OCI-LY1 (cell line): ENCODE measurements around the gene DFFA.

ENCODE experiments used
- H2AFZ ChIP-seq: fragments of 200-600 bp; sonication (generic), shearing (Covaris generic); 2 replicates; pipeline ENCODE4 v1.6.0; 2014; ENCODE audit warnings: antibody characterized with exemption, mild to moderate bottlenecking, low read length
- H3F3A ChIP-seq: fragments of 200-600 bp; sonication (generic), shearing (Covaris generic); 2 replicates; pipeline ENCODE4 v1.6.0; 2014; ENCODE audit warnings: mild to moderate bottlenecking, antibody characterized with exemption, low read length, moderate library complexity; ENCODE audit not compliant: insufficient read depth
- H3K27ac ChIP-seq: fragments of 200-600 bp; sonication (generic); 2 replicates; pipeline ENCODE4 v1.5.1; 2014; ENCODE audit warnings: low read length, mixed run types, mild to moderate bottlenecking, low read depth; ENCODE audit not compliant: poor library complexity, severe bottlenecking
- H3K27me3 ChIP-seq: fragments of 200-600 bp; sonication (generic); 2 replicates; pipeline ENCODE4 v1.6.0; 2014; ENCODE audit warnings: antibody characterized with exemption, mild to moderate bottlenecking, low read length, moderate library complexity; ENCODE audit not compliant: insufficient read depth
- H3K36me3 ChIP-seq: fragments of 200-600 bp; sonication (generic); 2 replicates; pipeline ENCODE4 v1.6.1; 2014; ENCODE audit warnings: mild to moderate bottlenecking, antibody characterized with exemption, low read length, moderate library complexity, mixed read lengths; ENCODE audit not compliant: insufficient read depth
- H3K4me1 ChIP-seq: fragments of 200-600 bp; sonication (generic); 2 replicates; pipeline ENCODE4 v1.5.1; 2014; ENCODE audit warnings: mild to moderate bottlenecking, low read length, moderate library complexity; ENCODE audit not compliant: insufficient read depth, severe bottlenecking
- H3K4me2 ChIP-seq: fragments of 200-600 bp; sonication (generic), shearing (Covaris generic); 2 replicates; pipeline ENCODE4 v1.6.1; 2014; ENCODE audit warnings: low read length
- H3K4me3 ChIP-seq: fragments of 200-600 bp; sonication (generic); 2 replicates; pipeline ENCODE4 v1.5.1; 2014; ENCODE audit warnings: low read length, low read depth, mild to moderate bottlenecking, mixed read lengths; ENCODE audit not compliant: poor library complexity, severe bottlenecking
- H3K79me2 ChIP-seq: fragments of 200-600 bp; shearing (Covaris generic); 2 replicates; pipeline ENCODE4 v1.6.1; 2016; ENCODE audit warnings: mixed run types, low read length, mixed read lengths; ENCODE audit not compliant: insufficient read depth
- H3K9ac ChIP-seq: fragments of 200-600 bp; sonication (generic), shearing (Covaris generic); 2 replicates; pipeline ENCODE4 v1.6.1; 2014; ENCODE audit warnings: mild to moderate bottlenecking, low read length, mixed read lengths
- H3K9me2 ChIP-seq: fragments of 200-600 bp; sonication (generic), shearing (Covaris generic); 2 replicates; pipeline ENCODE4 v1.6.1; 2014; ENCODE audit warnings: low read depth, mild to moderate bottlenecking, low read length, mixed read lengths
- H3K9me3 ChIP-seq: fragments of 200-600 bp; shearing (Covaris generic); 2 replicates; pipeline ENCODE4 v1.6.1; 2014; ENCODE audit warnings: low read length, mixed read lengths
- H4K20me1 ChIP-seq: fragments of 200-600 bp; sonication (generic), shearing (Covaris generic); 2 replicates; pipeline ENCODE4 v1.6.0; 2016; ENCODE audit warnings: mild to moderate bottlenecking, low read length; ENCODE audit not compliant: insufficient read depth
- CTCF ChIP-seq: fragments of 200-600 bp; sonication (generic), shearing (Covaris generic); IDR thresholded peaks from 2 replicates; pipeline ENCODE4 v1.5.1; 2017; ENCODE audit warnings: mild to moderate bottlenecking, antibody characterized with exemption, low read length, moderate library complexity, mixed read lengths
- EZH2 ChIP-seq: fragments of 200-600 bp; sonication (generic), shearing (Covaris generic); IDR thresholded peaks from 2 replicates; pipeline ENCODE4 v1.8.0; 2017; ENCODE audit warnings: borderline replicate concordance, mixed run types, mild to moderate bottlenecking, antibody characterized with exemption, low read length, moderate library complexity, mixed read lengths

The DFFA gene

GRCh38 chr1:10450836-10451235, 21.5 kb downstream of the DFFA start:
- Histone ChIP-seq H3K4me2 (no peak overlapping the region), H3K27me3 (no peaks in the 10 kb centered on the region), H3K36me3 (no peaks in the 10 kb centered on the region; the same call in 1 of the 2 replicates), H3F3A (no peaks in the 10 kb centered on the region), H2AFZ (no peak overlapping the region), H3K79me2 (no peaks in the 10 kb centered on the region), H4K20me1 (no peaks in the 10 kb centered on the region), H3K9ac (no peak overlapping the region), H3K4me1 (no peaks in the 10 kb centered on the region), H3K9me3 (no peaks in the 10 kb centered on the region), H3K27ac (no peak overlapping the region), H3K9me2 (no peaks in the 10 kb centered on the region), H3K4me3 (no peak overlapping the region)
- TF ChIP-seq CTCF = no peak
- no peak for TF ChIP-seq EZH2

GRCh38 chr1:10450156-10450814, 22.0 kb downstream of the DFFA start:
- H4K20me1 ChIP-seq = no peaks in the 10 kb centered on the region
- no peak for TF ChIP-seq EZH2
- no peaks in the 10 kb centered on the region for H3K27me3 ChIP-seq
- H3K9me3 ChIP-seq = no peaks in the 10 kb centered on the region
- no peak overlapping the region for H3K4me2 ChIP-seq
- H3K9me2 ChIP-seq = no peaks in the 10 kb centered on the region
- no peaks in the 10 kb centered on the region for H3K79me2 ChIP-seq
- H3K36me3 ChIP-seq = no peaks in the 10 kb centered on the region; the same call in 1 of the 2 replicates
- no peak overlapping the region for H2AFZ ChIP-seq
- no peak overlapping the region for H3K4me3 ChIP-seq
- H3K27ac ChIP-seq = no peak overlapping the region
- no peak overlapping the region for H3K9ac ChIP-seq
- H3F3A ChIP-seq = no peaks in the 10 kb centered on the region
- H3K4me1 ChIP-seq = no peaks in the 10 kb centered on the region

GRCh38 chr1:10449751-10450150, 22.6 kb downstream of the DFFA start, which contains the start of gene CORT:
CORT (plus strand) TSS chr1:10450031; CDS start chr1:10450224, 193 bp downstream.
- TF ChIP-seq CTCF (no peak), EZH2 (no peak)
- no peak within 1 kb of the TSS for H3K4me2 ChIP-seq
- no peaks in the 10 kb centered on the region for H3K9me3 ChIP-seq
- H3K4me1 ChIP-seq = no peaks in the 10 kb centered on the region
- no peak within 1 kb of the TSS for H3K4me3 ChIP-seq
- H3K36me3 ChIP-seq = no peaks in the 10 kb centered on the region
- H4K20me1 ChIP-seq = no peaks in the 10 kb centered on the region
- H3K9ac ChIP-seq = no peak within 1 kb of the TSS
- H3K27me3 ChIP-seq = no peaks in the 10 kb centered on the region
- no peak within 1 kb of the TSS for H3K27ac ChIP-seq
- no peak within 1 kb of the TSS for H2AFZ ChIP-seq
- no peaks in the 10 kb centered on the region for H3K79me2 ChIP-seq
- H3F3A ChIP-seq = no peaks in the 10 kb centered on the region
- H3K9me2 ChIP-seq = no peaks in the 10 kb centered on the region
